ENCODE results near the gene SERPINA5.

- TF ChIP-seq POLR2AphosphoS5 (IDR thresholded peaks at IDR 0.05; ENCODE audit: low read depth, low read length) = no peak
- no peak for TF ChIP-seq SPI1 (IDR thresholded peaks at IDR 0.05; ENCODE audit: low read depth, low read length)
- no peak for TF ChIP-seq POLR2A (IDR thresholded peaks at IDR 0.05; ENCODE audit: low read depth, low read length)
These were observed 9.8 kb upstream of the SERPINA5 start for GRCh38 chr14:94571395-94571794.

All from GM12891 (cell line).